HepG2 (cell line): Measurements from ENCODE around the gene PDRG1. TPM values are rescaled to one million over a fixed set of nuclear protein-coding genes. Genes with fewer than 3 reads are reported as not detected.

ENCODE experiments used
- HES4 ChIP-seq: sonication (generic); formaldehyde crosslinking; IDR thresholded peaks from 2 replicates; pipeline ENCODE4 v1.9.0; 2021; ENCODE audit warnings: mild to moderate bottlenecking, missing genetic modification reagents, borderline replicate concordance
- IRF2 ChIP-seq: IDR thresholded peaks from 2 replicates; pipeline ENCODE4 v1.6.1; 2018; ENCODE audit warnings: missing genetic modification reagents, missing compliant biosample characterization
- NCOA1 ChIP-seq: sonication (generic); formaldehyde crosslinking; IDR thresholded peaks from 2 replicates; pipeline ENCODE4 v1.9.0; 2021; ENCODE audit warnings: missing genetic modification reagents
- POLR2AphosphoS2 ChIP-seq: IDR thresholded peaks from 2 replicates; pipeline ENCODE4 v1.6.1; 2011; ENCODE audit warnings: low read depth, low read length, improper control_type of control experiment
- REST ChIP-seq, 2 experiments: IDR thresholded peaks; 2 replicates each; pipeline ENCODE4 v1.6.1; 2011 to 2012; ENCODE audit warnings: low read length in 2 of 2, borderline replicate concordance in 1 of 2, low read depth in 1 of 2, mild to moderate bottlenecking in 1 of 2, moderate library complexity in 1 of 2
- SIN3A ChIP-seq: IDR thresholded peaks from 2 replicates; pipeline ENCODE4 v1.6.1; 2011; ENCODE audit warnings: low read depth, mild to moderate bottlenecking, control low read depth, low read length, borderline replicate concordance
- SNAPC4 ChIP-seq: sonication (generic); formaldehyde crosslinking; IDR thresholded peaks from 2 replicates; pipeline ENCODE4 v1.4.0; 2020; ENCODE audit warnings: mild to moderate bottlenecking, missing genetic modification reagents
- SP5 ChIP-seq: IDR thresholded peaks from 2 replicates; pipeline ENCODE4 v1.6.1; 2016; ENCODE audit warnings: low read depth, borderline replicate concordance
- ZNF10 ChIP-seq: sonication (generic); formaldehyde crosslinking; IDR thresholded peaks from 2 replicates; pipeline ENCODE4 v1.4.0; 2020; ENCODE audit warnings: mild to moderate bottlenecking, low read depth, missing genetic modification reagents, borderline replicate concordance
- ZNF749 ChIP-seq: sonication (generic); formaldehyde crosslinking; IDR thresholded peaks from 2 replicates; pipeline ENCODE4 v1.8.0; 2022; ENCODE audit warnings: mild to moderate bottlenecking, missing genetic modification reagents, moderate library complexity, borderline replicate concordance
- polyA plus RNA-seq, 8 experiments: library from polyadenylated mRNA; depleted of rRNA in 3 of 8; stranded (reverse) in 7 of 8; unstranded in 1 of 8; fragments of >200 nt; fragmentation: Illumina TruSeq in 4 of 8; extraction: Trizol in 4 of 8; gene quantifications; 2 replicates each; pipeline versions ENCODE4 v1.2.1 to v1.2.3, GENCODE V29; 2011 to 2016; ENCODE audit warnings: low read depth in 4 of 8, missing spikeins in 1 of 8, mixed read lengths in 1 of 8; ENCODE audit not compliant: insufficient read depth in 1 of 8
- total RNA-seq, 5 experiments: library from RNA; depleted of rRNA; stranded (reverse); fragments of >200 nt; fragmentation: Illumina TruSeq; extraction: Trizol; gene quantifications; 2 replicates each; pipeline ENCODE4 v1.2.3, GENCODE V29; 2016; ENCODE audit warnings: low read depth in 1 of 5
- TF ChIP-seq, protein P1 (sequence below): IDR thresholded peaks from 2 replicates; pipeline ENCODE4 v1.4.0; 2020; ENCODE audit warnings: mild to moderate bottlenecking, missing genetic modification reagents

Gene PDRG1
- total and polyA plus RNA-seq, 2 of the 13 experiments (the other 11 are each of a cell fraction or from before 2014, with no cell fraction given) = 16.6 to 18.0 TPM

GRCh38 chr20:31968291-31969126 is 16.7 kb upstream of the PDRG1 start (continued):
- TF ChIP-seq HES4 = peak; percentile 100
- peak; percentile 99 for TF ChIP-seq ZNF10 (CRISPR knock-in tag)
- peak; percentile 100 for TF ChIP-seq NCOA1 (CRISPR knock-in tag)
- TF ChIP-seq SIN3A = peak; percentile 100
- TF ChIP-seq, protein P1, sequence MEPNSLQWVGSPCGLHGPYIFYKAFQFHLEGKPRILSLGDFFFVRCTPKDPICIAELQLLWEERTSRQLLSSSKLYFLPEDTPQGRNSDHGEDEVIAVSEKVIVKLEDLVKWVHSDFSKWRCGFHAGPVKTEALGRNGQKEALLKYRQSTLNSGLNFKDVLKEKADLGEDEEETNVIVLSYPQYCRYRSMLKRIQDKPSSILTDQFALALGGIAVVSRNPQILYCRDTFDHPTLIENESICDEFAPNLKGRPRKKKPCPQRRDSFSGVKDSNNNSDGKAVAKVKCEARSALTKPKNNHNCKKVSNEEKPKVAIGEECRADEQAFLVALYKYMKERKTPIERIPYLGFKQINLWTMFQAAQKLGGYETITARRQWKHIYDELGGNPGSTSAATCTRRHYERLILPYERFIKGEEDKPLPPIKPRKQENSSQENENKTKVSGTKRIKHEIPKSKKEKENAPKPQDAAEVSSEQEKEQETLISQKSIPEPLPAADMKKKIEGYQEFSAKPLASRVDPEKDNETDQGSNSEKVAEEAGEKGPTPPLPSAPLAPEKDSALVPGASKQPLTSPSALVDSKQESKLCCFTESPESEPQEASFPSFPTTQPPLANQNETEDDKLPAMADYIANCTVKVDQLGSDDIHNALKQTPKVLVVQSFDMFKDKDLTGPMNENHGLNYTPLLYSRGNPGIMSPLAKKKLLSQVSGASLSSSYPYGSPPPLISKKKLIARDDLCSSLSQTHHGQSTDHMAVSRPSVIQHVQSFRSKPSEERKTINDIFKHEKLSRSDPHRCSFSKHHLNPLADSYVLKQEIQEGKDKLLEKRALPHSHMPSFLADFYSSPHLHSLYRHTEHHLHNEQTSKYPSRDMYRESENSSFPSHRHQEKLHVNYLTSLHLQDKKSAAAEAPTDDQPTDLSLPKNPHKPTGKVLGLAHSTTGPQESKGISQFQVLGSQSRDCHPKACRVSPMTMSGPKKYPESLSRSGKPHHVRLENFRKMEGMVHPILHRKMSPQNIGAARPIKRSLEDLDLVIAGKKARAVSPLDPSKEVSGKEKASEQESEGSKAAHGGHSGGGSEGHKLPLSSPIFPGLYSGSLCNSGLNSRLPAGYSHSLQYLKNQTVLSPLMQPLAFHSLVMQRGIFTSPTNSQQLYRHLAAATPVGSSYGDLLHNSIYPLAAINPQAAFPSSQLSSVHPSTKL (CRISPR knock-in tag) = peak; percentile 100
- no peak for TF ChIP-seq POLR2AphosphoS2
- peak; percentile 98 for TF ChIP-seq SP5 (CRISPR knock-in tag)
- peak; percentile 99 for TF ChIP-seq SNAPC4
- peak; percentile 80 to 100 for TF ChIP-seq REST (IDR thresholded peaks at IDR 0.05; ENCODE audit: borderline replicate concordance in 1 of 2, low read depth in 1 of 2, low read length in 2 of 2)
- TF ChIP-seq IRF2 (CRISPR knock-in tag) = peak; percentile 100
- peak; percentile 100 for TF ChIP-seq ZNF749 (CRISPR knock-in tag)
